Germinal center (tissue), 1 donor: Measurements from ENCODE around the gene OR5H14.
"Not testable (repeated sequence)": the region's sequence is repeated elsewhere in the genome, so short reads cannot be mapped to it uniquely, and the experiment has no call there.

Experiments
- DNase-seq: peaks from one replicate; pipeline ENCODE4 v3.0.0; 2012; ENCODE audit warnings: mixed read lengths, low spot score

The OR5H14 gene

GRCh38 chr3:98147179-98147578, at the start of gene OR5H14:
Gene OR5H14, plus strand, starts transcription at chr3:98147479. Its CDS starts 1,907 bp downstream, at chr3:98149386.
- no peak for DNase-seq

DNA sequence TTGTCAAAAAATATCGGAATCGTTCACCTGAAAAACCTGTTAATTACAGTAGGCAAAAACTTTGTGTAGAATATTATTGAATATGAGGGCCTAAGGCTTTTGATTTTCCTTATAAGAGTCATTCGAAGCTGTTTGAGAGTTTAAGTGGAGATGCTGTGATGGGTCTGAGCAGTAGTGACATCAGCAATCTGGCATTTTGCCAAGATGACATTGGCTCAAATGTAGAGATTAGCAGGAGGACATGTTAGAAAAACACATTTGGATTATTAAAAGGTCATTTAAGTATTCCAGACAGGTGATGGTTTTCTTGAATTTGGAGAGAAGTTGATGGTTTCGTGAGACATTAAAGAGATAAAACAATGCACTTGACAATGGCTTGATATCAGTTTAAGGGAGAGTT, 47.4 kb upstream of the OR5H14 start:
- DNase-seq: no peak

- DNase-seq: no peak
Observed at GRCh38 chr3:98108162-98108561, 39.1 kb upstream of the OR5H14 start.

- DNase-seq: no peak
Observed at GRCh38 chr3:98109807-98110549, 37.3 kb upstream of the OR5H14 start.

- no peak for DNase-seq
Observed at GRCh38 chr3:98110550-98110908, 36.8 kb upstream of the OR5H14 start.

- no peak for DNase-seq
Observed at GRCh38 chr3:98114264-98114663, 33.0 kb upstream of the OR5H14 start.

- DNase-seq: no peak
Observed at GRCh38 chr3:98115717-98116116, 31.6 kb upstream of the OR5H14 start.

GRCh38 chr3:98130421-98130820, 16.9 kb upstream of the OR5H14 start, which contains the start of gene OR5H1:
Gene OR5H1, plus strand, starts transcription at chr3:98130721. Its CDS starts 1,977 bp downstream, at chr3:98132698.
- DNase-seq: no peak

DNA sequence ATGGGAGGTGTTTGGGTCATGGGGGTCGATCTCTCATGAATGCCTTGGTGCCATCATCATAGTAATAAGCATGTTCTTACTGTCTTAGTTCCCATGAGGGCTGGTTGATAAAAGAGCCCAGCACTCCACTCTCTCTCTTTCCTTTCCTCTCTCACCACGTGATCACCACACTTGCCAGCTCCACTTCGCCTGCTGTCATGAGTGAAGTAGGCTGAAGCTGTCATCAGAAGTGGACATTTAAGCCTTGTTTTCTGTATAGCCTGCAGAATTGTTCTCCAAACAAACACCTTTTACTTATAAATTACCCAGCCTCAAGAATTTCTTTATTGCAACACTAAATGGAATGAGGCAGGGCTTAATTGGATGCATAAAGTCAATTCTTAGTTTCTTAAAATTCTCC, 10.6 kb upstream of the OR5H14 start:
- DNase-seq: no peak

DNA sequence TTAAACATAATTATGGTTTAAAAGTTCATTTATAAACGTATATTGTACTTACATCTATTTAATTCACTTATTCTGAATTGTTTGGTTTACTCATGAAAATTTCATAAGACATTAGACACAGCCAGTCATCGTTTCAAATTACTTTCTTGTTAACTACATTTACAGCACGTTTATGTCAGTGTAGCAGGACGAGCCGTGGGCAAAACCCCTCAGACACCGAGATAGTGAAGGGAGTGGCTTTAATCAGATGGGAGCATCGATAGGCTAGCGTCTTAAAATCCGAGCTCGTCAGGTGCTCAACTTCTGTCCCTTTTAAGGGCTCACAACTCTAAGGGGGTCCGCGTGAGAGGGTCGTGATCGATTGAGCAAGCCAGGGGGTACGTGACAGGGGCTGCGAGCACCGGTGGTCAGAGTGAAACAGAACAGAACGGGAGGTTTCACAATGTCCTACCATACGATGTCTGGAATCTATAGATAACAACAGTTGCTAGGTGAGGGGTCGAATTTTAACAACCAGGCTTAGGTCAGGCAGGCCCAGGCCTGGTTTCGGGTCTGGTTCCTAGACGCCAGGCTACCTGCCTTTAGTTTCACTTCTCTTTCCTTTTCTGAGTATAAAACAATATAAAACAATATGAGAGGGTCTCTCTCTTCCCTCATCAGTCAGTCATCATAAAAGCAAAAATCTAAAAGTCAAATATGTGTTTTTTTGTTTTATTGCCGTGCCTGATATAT, 9.3 kb upstream of the OR5H14 start:
- not testable (repeated sequence) for DNase-seq

GRCh38 chr3:98140531-98140930, 6.7 kb upstream of the OR5H14 start:
- no peak for DNase-seq

- DNase-seq: no peak
Observed at GRCh38 chr3:98148751-98149150, 1.5 kb downstream of the OR5H14 start.

GRCh38 chr3:98149456-98149855, 2.2 kb downstream of the OR5H14 start:
- DNase-seq: not testable (repeated sequence)

GRCh38 chr3:98151241-98151640, 4.0 kb downstream of the OR5H14 start:
- DNase-seq: no peak

- DNase-seq: no peak
Observed at GRCh38 chr3:98166396-98166795, 19.1 kb downstream of the OR5H14 start, which contains the start of gene OR5H15. Gene OR5H15, plus strand, starts transcription at chr3:98166696. Its CDS starts 2,004 bp downstream, at chr3:98168700.

DNA sequence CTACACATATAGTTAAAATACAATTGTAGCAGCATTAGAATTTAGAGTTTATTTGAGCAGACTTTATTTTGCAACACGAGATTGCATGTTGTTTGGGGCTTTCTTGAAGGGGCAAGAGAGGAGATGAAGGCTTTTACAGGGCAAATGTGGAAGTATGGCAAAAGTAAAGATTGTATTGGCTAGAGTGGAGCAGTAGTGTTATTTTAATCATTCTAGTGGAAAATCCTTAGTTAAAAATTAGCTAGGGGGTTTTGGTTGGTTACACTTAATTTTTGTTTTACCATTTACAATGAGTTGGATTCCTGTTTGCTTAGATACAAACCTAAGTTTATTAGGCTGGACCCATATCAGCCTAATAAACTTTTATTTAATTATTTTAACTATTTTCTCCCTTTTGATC, 23.8 kb downstream of the OR5H14 start:
- DNase-seq: no peak

GRCh38 chr3:98172621-98173020, 25.3 kb downstream of the OR5H14 start:
- no peak for DNase-seq

DNA sequence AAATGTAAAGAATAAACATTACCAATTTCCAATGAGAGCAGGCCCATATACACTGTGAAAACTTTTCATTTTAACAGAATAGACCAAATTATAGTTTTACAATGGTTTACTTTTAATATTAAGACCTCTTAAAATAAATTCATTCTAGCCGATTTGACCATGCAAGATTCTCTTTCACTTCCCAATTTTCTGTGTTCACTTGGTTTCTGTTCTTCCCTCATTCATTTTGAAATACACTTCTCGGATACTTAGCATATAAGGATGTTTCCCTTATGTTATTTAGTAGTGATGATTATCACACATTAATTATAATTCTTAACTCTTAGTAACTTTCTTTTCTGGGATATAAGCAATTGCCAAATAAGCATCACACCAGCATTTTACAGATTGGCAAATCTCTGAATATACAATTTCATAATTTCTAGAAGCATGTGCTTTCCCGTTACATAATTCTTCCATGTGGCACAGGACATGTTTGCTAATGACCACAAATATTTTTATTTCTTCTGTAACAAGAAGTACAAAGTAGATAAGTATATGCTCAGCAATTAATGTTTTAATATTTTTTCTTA, 33.1 kb downstream of the OR5H14 start:
- DNase-seq: peak; percentile 2

DNA sequence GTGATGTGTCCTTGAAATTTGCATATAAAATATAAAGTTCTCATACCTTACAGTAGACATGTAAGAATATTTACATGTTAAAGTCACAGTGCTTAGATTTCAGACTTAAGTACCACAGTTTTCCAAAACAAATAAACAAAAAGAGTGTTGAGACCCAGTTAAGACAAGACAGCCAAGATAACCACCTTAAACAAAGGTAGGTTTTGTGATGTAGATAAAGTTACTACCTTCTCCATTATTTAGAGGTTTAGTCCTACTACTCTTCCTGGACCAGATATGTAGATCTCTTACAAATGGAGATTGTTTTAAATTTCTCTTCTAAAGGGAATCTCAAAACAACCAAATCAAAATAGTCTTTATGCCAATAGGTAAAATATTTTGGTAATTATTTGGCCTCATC, 34.9 kb downstream of the OR5H14 start:
- no peak for DNase-seq

DNA sequence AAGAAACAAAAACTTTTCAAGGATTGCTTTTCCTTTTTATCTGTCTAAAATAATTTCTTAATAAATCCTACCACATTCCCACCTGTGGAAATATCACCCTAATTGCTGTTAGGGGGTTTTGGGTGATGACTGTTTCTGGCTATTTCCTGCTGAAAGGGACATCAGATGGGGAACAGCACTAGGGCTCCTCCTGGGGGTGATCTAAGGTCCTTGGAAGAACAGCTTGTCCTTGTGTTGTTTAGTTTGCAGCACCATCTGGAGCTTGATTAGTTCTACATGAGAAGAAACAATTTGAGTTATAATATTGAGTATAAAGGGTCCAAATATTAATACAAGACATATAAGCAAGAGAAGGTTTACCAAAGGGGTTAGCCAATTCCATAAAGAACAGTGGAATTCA, 37.9 kb downstream of the OR5H14 start:
- no peak for DNase-seq

DNA sequence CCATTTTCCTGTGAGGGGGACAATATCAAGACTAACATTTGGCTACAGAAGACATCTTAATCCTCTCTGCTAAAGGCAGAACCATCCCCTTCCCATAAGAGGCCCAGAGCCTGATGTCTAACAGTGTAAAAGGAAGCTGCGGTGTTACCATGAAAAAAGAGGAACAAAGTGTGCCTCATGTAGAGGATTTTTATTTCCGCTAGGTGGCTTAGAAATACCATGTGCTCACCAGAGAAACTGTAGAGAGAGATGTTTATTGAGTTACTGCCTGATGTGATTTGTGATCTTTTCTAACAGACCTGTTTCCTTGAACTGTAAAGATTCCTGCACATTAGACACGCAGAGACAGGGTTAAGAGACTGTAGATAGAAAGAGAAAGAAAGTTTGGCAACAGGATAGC, 41.3 kb downstream of the OR5H14 start:
- DNase-seq: no peak

DNA sequence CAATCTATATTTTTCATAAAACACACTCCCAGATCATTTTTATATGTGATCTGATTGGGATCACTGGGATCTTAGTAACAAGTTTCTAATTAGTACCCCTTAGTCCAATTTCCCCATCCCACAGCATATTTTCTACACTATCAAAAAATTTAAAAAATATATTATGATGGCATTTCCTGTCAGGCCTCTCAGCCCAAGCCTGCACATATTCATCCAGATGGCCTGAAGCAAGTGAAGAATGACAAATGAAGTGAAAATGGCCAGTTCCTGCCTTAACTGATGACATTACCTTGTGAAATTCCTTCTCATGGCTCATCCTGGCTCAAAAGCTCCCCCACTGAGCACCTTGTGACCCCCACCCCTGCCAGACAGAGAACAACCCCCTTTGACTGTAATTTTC, 43.6 kb downstream of the OR5H14 start:
- not testable (repeated sequence) for DNase-seq

DNA sequence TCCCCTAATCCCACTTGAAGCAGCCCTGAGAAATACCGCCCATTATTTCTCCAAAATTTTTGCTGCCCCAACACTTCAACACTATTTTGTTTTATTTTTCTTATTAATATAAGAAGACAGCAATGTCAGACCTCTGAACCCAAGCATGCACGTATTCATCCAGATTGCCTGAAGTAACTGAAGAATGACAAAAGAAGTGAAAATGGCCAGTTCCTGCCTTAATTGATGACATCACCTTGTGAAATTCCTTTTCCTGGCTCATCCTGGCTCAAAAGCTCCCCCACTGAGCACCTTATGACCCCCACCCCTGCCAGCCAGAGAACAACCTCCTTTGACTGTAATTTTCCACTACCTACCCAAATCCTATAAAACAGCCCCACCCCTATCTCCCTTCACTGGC, 49.0 kb downstream of the OR5H14 start:
- DNase-seq: not testable (repeated sequence)
